Omental fat pad (tissue), 4 donors: ENCODE data around the gene TRIOBP. TPM values are rescaled to one million over a fixed set of nuclear protein-coding genes. Genes with fewer than 3 reads are reported as not detected.

Experiments
- ATAC-seq: fragments of 150-250 bp; one replicate; pipeline ENCODE4 v1.9.1; 2016; ENCODE audit warnings: mild to moderate bottlenecking, moderate library complexity; ENCODE audit not compliant: low FRiP score
- DNase-seq: peaks from one replicate; pipeline ENCODE4 v3.0.0-alpha.2; 2019; ENCODE audit warnings: low spot score
- CTCF ChIP-seq, 3 donors: fragments of 450-650 bp; IDR thresholded peaks; one replicate each; pipeline ENCODE4 v1.5.1; 2016 to 2017; ENCODE audit warnings: antibody characterized with exemption in 3 of 3, mild to moderate bottlenecking in 3 of 3, moderate library complexity in 2 of 3
- total RNA-seq, 4 donors: library from RNA; depleted of rRNA; stranded (reverse); fragments of >200 nt; gene quantifications; one replicate each; pipeline ENCODE4 v1.1.0, GENCODE V29; 2016

TRIOBP gene
- total RNA-seq, 4 donors from 2014 or later, result 79.2 to 179 (median 82.8) TPM

DNA sequence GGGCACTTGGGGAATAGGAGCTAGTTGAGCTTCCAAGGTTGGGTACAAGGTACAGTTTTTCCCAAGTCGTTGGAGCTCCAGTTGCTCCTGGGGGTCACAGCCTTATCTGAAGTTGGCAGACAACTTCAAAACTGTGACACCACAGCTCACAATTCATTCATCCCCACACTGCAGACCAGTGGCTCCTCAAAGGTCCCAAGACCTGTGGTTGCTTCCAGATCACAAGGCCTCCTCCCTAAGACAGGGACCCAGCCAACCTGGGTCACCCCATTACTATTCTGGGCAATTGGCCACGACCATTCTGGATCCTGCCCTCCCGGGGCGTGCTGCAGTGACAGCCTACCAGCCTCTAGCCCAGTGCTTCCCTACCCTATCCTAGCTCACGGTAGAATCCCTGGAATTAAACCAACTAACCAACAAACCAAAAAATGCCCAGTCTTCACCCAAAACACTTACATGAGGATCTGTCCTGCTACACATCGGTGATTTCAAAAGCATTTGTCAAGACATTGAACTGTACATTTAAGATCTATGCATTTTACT is 39.2 kb upstream of the TRIOBP start:
- ATAC-seq (no peak), DNase-seq (no peak)
- TF ChIP-seq CTCF (IDR thresholded peaks at IDR 0.05), result no peak

GRCh38 chr22:37658133-37659065 is 38.4 kb upstream of the TRIOBP start, which contains the start of gene PDXP:
Gene PDXP (plus strand): TSS chr22:37658723. CDS start chr22:37658783, 60 bp downstream.
- peak; percentile 99 for ATAC-seq
- peak; percentile 94 for DNase-seq
- TF ChIP-seq CTCF (IDR thresholded peaks at IDR 0.05), result no peak

- ATAC-seq, result no peak
- DNase-seq, result no peak
- TF ChIP-seq CTCF (IDR thresholded peaks at IDR 0.05), result no peak
Measured at GRCh38 chr22:37659066-37659896, 37.6 kb upstream of the TRIOBP start.

DNA sequence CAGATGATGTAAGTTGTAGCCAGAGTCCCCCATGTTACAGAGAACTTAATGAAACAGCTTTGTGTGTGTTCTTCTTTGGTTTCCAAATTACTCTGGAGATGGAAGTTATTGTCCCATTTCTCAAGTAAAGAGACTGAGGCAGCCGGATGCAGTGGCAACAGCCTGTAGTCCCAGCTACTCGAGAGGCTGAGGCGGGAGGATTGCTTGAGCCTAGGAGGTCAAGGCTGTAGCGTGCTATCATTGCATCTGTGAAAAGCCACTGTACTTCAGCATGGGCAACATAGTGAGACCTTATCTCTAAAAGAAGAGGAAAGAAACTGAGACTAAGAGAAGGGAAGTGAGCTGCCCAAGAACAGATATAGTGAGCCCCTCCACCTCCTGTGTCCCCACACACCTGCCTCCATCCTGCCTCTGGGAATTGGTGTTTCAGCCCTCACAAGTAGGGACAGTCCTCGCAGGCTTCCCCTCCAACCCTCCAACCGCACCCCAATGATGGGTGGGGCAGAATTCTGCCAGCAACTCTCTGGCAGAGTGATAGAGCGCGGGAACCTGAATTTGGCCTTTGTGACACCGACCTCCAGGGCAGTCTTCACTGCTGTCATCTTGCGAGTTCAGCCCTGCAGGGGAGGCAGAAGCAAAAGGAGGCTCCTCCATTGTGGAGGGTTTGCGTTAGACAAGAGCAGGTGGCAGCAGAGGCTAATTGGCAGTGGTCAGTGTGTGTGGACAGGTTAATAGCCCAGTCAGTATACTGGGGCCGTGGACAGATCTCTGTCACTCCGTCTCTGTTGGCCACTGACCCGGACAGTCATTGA is 36.7 kb upstream of the TRIOBP start:
- TF ChIP-seq CTCF (IDR thresholded peaks at IDR 0.05), result no peak
- ATAC-seq (no peak), DNase-seq (no peak)

DNA sequence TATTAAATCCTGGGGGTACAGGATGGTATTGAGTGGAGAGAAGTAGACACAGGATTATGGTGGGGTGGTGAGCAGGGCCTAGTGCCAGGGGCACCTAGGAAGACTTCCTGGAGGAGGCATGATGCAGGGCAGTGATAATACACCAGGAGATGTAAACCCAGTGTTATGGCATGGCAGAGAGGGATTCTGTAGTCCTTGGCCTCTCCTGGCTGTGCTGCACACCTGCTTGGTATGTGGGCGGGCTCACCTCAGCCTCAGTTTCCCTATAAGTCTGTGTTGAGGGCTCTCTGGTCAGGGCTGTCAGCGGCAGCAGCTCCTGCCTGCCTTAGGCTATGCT is 36.2 kb upstream of the TRIOBP start:
- no peak for DNase-seq
- ATAC-seq, result no peak
- no peak for TF ChIP-seq CTCF (IDR thresholded peaks at IDR 0.05)

DNA sequence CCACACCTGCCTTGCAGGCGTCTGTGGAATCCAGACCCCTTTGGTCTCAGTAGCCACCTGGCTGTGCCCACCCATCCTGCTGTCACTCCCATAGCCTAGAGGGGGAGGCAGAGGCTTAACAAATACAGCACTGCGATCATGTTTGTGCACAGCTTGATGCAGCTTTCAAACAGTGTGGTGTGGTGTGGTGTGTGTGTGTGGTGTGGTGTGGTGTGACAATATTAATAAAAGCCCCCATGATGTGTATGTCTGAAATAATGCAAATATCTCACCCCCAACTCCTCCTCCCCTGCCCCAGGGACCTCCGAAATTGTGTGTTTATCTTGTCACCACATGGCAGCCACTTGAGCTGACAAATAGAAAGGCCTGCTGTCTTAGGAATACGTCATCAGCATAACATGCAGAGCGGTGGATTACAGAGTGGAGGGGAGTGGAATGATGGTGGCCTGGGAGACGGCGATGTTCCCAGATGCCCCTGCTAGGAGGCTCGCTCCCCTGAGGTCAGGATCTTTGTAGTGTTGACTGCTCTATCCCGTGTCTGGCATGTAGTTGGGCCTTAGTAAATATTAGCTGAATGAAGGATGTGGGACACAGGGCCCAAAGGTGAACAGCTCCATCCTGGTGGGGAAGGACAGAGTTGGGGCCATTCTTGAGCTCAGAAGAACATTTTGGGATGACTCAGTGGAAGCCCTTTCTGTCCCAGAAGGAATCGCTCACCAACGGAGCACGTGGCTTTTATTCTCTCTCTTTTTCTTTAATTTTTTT is 35.5 kb upstream of the TRIOBP start:
- DNase-seq (no peak), ATAC-seq (no peak)
- TF ChIP-seq CTCF (IDR thresholded peaks at IDR 0.05), result no peak
